DOHH2 (cell line): ENCODE measurements around the gene SCLT1.

Experiments
- H3F3A ChIP-seq: fragments of 200-600 bp; sonication (generic), shearing (Covaris generic); 2 replicates; pipeline ENCODE4 v1.6.0; 2016; ENCODE audit warnings: antibody characterized with exemption, mild to moderate bottlenecking; ENCODE audit not compliant: control insufficient read depth, insufficient read depth
- H3K27ac ChIP-seq: fragments of 200-600 bp; sonication (generic); 2 replicates; pipeline ENCODE4 v1.5.1; 2014; ENCODE audit warnings: low read depth, mild to moderate bottlenecking, low read length, moderate library complexity
- H3K27me3 ChIP-seq: fragments of 200-600 bp; sonication (generic); 2 replicates; pipeline ENCODE4 v1.6.1; 2014; ENCODE audit warnings: mild to moderate bottlenecking, low read length, mixed read lengths; ENCODE audit not compliant: control insufficient read depth
- H3K36me3 ChIP-seq: fragments of 200-600 bp; sonication (generic); 2 replicates; pipeline ENCODE4 v1.6.1; 2014; ENCODE audit warnings: mild to moderate bottlenecking, low read length, moderate library complexity, mixed read lengths; ENCODE audit not compliant: control insufficient read depth
- H3K4me1 ChIP-seq: fragments of 200-600 bp; sonication (generic); 2 replicates; pipeline ENCODE4 v1.6.1; 2014; ENCODE audit warnings: mild to moderate bottlenecking, low read length, mixed read lengths; ENCODE audit not compliant: control insufficient read depth
- H3K4me2 ChIP-seq: fragments of 200-600 bp; sonication (generic); 2 replicates; pipeline ENCODE4 v1.6.0; 2014; ENCODE audit warnings: mild to moderate bottlenecking, low read length, moderate library complexity
- H3K4me3 ChIP-seq: fragments of 200-600 bp; sonication (generic); 2 replicates; pipeline ENCODE4 v1.5.1; 2014; ENCODE audit warnings: mild to moderate bottlenecking, low read length, mixed read lengths
- H3K79me2 ChIP-seq: fragments of 200-600 bp; sonication (generic); 2 replicates; pipeline ENCODE4 v1.6.1; 2014; ENCODE audit warnings: mild to moderate bottlenecking, low read length, mixed read lengths; ENCODE audit not compliant: control insufficient read depth
- H3K9me2 ChIP-seq: fragments of 200-600 bp; sonication (generic); replicated peaks from 2 replicates; pipeline ENCODE4 v1.6.1; 2014; ENCODE audit warnings: mild to moderate bottlenecking, low read length, mixed read lengths; ENCODE audit not compliant: control insufficient read depth
- H3K9me3 ChIP-seq: fragments of 200-600 bp; sonication (generic); 2 replicates; pipeline ENCODE4 v1.6.1; 2014; ENCODE audit warnings: antibody characterized with exemption, low read length, mixed read lengths; ENCODE audit not compliant: control insufficient read depth, insufficient read depth
- H4K20me1 ChIP-seq: fragments of 200-600 bp; sonication (generic); 2 replicates; pipeline ENCODE4 v1.6.0; 2014; ENCODE audit warnings: low read depth, mild to moderate bottlenecking, antibody characterized with exemption, low read length, moderate library complexity; ENCODE audit not compliant: control insufficient read depth, insufficient read depth
- CTCF ChIP-seq: fragments of 200-600 bp; sonication (generic); IDR thresholded peaks from one replicate; pipeline ENCODE4 v1.5.1; 2014; ENCODE audit warnings: antibody characterized with exemption, mild to moderate bottlenecking, low read depth, low read length; ENCODE audit not compliant: poor library complexity, severe bottlenecking
- EZH2phosphoT487 ChIP-seq: fragments of 200-600 bp; sonication (generic); IDR thresholded peaks from 2 replicates; pipeline ENCODE4 v1.6.1; 2017; ENCODE audit warnings: borderline replicate concordance, mild to moderate bottlenecking, antibody characterized with exemption, low read length, moderate library complexity, mixed read lengths

Gene SCLT1

GRCh38 chr4:129014566-129015509 is 78.5 kb downstream of the SCLT1 start:
- H3K9me2 ChIP-seq = no peaks in the 10 kb centered on the region
- no peak overlapping the region for H3K4me2 ChIP-seq
- TF ChIP-seq EZH2phosphoT487 (no peak), CTCF (no peak)
- H3K9me3 ChIP-seq = no peaks in the 10 kb centered on the region; the same call in 1 of the 2 replicates
- H3K36me3 ChIP-seq = no peaks in the 10 kb centered on the region
- no peaks in the 10 kb centered on the region for H3K27me3 ChIP-seq
- no peak overlapping the region for H3K4me3 ChIP-seq
- no peaks in the 10 kb centered on the region for H3K4me1 ChIP-seq
- H3F3A ChIP-seq = no peaks in the 10 kb centered on the region
- H3K27ac ChIP-seq = no peak overlapping the region
- H4K20me1 ChIP-seq = no peaks in the 10 kb centered on the region
- H3K79me2 ChIP-seq = no peaks in the 10 kb centered on the region

DNA sequence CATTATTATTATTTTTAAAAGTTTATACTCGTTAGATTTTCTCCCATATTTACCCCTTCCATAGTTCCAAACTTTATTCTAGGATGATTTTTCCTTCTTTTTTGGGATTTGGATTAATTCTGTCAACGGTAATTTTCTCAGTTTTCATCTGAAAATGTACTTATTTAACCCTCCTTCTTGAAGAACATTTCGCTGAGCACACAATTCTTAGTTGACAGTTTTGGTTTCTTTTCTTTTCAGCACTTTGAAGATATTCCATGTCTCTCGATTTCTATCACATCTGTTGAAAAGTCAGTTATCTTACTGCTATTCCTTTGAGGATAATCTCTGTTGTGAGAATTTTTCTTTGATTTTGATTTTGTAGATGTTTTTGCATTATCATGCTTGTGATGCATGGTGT is 85.2 kb downstream of the SCLT1 start:
- no peaks in the 10 kb centered on the region for H3K9me2 ChIP-seq
- no peak for TF ChIP-seq EZH2phosphoT487
- peaks cover 2% of the 10 kb centered on the region; the same call in 1 of the 2 replicates for H3F3A ChIP-seq

DNA sequence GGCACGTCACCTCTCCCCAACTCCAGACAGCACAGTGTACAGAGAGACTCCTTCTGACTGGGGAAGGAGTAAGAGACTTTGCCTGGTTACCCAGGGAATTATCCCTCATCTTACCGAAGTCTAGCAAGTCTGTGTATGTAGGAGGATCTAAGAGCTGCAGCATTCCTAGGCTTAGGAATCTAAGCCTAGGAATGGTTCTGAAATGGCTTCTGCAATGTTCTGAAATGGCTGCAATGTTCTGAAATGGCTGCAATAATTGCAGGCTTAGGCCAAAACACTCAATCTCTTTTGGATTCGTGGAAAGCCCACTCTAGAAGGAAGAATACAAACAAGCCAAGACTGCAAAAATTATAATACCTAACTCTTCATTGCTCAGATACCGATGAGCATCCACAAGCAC is 106.4 kb downstream of the SCLT1 start:
- Histone ChIP-seq H3K4me3 (no peak overlapping the region), H3F3A (no peaks in the 10 kb centered on the region), H3K9me2 (no peaks in the 10 kb centered on the region), H3K79me2 (no peaks in the 10 kb centered on the region), H3K4me2 (no peak overlapping the region), H3K27ac (no peak overlapping the region), H3K4me1 (no peaks in the 10 kb centered on the region), H4K20me1 (no peaks in the 10 kb centered on the region), H3K9me3 (peaks cover 3% of the 10 kb centered on the region; the same call in 1 of the 2 replicates), H3K27me3 (no peaks in the 10 kb centered on the region), H3K36me3 (peaks cover 17% of the 10 kb centered on the region)
- TF ChIP-seq EZH2phosphoT487 (no peak), CTCF (no peak)

More for the DNA sequence above, 85.2 kb downstream of the SCLT1 start:
- Histone ChIP-seq H3K4me1 (no peaks in the 10 kb centered on the region), H4K20me1 (no peaks in the 10 kb centered on the region), H3K4me2 (no peak overlapping the region), H3K27ac (no peak overlapping the region), H3K36me3 (no peaks in the 10 kb centered on the region), H3K4me3 (no peak overlapping the region), H3K9me3 (no peaks in the 10 kb centered on the region; the same call in 1 of the 2 replicates), H3K27me3 (no peaks in the 10 kb centered on the region), H3K79me2 (no peaks in the 10 kb centered on the region)

GRCh38 chr4:128986019-128986418 is 107.3 kb downstream of the SCLT1 start:
- peaks cover 17% of the 10 kb centered on the region for H3K36me3 ChIP-seq
- no peaks in the 10 kb centered on the region for H3K9me2 ChIP-seq
- no peaks in the 10 kb centered on the region for H4K20me1 ChIP-seq
- no peaks in the 10 kb centered on the region for H3K4me1 ChIP-seq
- no peak overlapping the region for H3K27ac ChIP-seq
- peaks cover 3% of the 10 kb centered on the region; the same call in 1 of the 2 replicates for H3K9me3 ChIP-seq
- no peaks in the 10 kb centered on the region for H3F3A ChIP-seq
- no peaks in the 10 kb centered on the region for H3K79me2 ChIP-seq
- no peaks in the 10 kb centered on the region for H3K27me3 ChIP-seq
- TF ChIP-seq CTCF (no peak), EZH2phosphoT487 (no peak)
- no peak overlapping the region for H3K4me3 ChIP-seq
- no peak overlapping the region for H3K4me2 ChIP-seq
